PC-3 (cell line): ENCODE results near the gene BIRC6.

Experiments used
- CTCF ChIP-seq: fragments of 300-600 bp; sonication (generic); conservative IDR thresholded peaks from 2 replicates; pipeline ENCODE4 v1.5.1; 2017; ENCODE audit warnings: antibody characterized with exemption, low read depth, mild to moderate bottlenecking, low read length
- EZH2 ChIP-seq: fragments of 300-600 bp; sonication (generic); IDR thresholded peaks from one replicate; pipeline ENCODE4 v1.6.1; 2017; ENCODE audit warnings: antibody characterized with exemption, mild to moderate bottlenecking, low read length; ENCODE audit not compliant: unreplicated experiment

- TF ChIP-seq CTCF (no peak), EZH2 (no peak)
Observed at GRCh38 chr2:32356681-32357317, at the start of gene BIRC6.
